ENCODE data around the gene RCVRN. TPM values are rescaled to one million over a fixed set of nuclear protein-coding genes. Genes with fewer than 3 reads are reported as not detected.
"Not testable (repeated sequence)": the region's sequence is repeated elsewhere in the genome, so short reads cannot be mapped to it uniquely, and the experiment has no call there.

Gene RCVRN
- total RNA-seq, 1 experiment from 2014 or later: 0.95 TPM

DNA sequence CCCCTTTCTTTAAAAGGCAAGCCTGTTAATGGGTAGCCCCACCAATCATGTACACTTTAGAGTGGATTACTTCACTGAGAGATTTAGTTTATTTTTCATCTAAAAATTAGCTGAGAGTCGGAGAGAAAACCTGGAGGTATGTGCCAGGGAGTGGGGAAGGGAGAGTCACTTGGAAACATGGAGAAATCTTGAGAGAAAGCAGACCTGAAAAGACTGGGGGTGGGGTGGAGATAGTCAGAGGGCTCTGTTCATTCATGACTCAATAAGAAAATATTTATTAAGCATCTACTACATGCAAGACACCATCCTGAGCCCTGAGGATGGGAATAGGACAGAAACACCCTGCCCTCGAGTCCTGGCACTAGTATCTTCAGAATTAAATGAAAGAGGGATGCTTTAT lies 27.4 kb upstream of the RCVRN start:
- Histone ChIP-seq H3K36me3 (no peaks in the 10 kb centered on the region), H3K4me1 (replicated peaks) (peaks cover 7% of the 10 kb centered on the region), H3K27me3 (replicated peaks) (no peaks in the 10 kb centered on the region), H3K4me3 (no peak overlapping the region), H3K27ac (no peak overlapping the region), H3K9me3 (replicated peaks) (no peaks in the 10 kb centered on the region)
- no peak for DNase-seq (ENCODE audit: low read depth in 1 of 2, low spot score in 2 of 2)

DNA sequence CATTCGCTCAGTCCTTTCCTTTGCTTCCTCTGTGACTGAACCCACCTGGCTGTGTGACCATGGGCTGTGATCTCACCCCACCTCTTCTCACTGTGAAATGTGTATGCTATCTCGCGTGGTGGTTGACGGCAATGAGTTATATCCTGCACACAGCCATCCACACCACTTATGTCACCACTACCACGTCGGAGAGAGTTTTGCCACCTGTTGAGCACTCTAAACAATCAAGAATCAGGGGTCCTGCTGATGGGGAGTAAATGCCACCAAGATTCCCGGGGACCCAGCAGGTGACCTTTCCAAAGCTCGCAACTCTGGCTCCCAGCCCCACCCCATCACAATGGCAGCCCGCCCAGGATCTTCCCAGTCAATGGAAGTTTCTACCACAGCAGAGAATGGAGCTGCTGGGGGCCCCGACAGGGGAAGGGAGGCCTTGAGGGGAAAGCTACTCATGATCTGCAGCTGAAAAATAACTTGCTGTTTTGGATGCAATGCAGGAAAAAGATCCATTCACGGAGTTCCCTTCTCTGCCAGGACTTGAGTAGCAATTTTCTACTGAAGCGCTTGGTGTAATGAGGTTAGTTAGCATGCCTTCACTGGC lies 26.2 kb upstream of the RCVRN start:
- no peak for DNase-seq (ENCODE audit: low read depth in 1 of 2, low spot score in 2 of 2)
- Histone ChIP-seq H3K4me3 (no peak overlapping the region), H3K36me3 (no peaks in the 10 kb centered on the region), H3K27me3 (replicated peaks) (no peaks in the 10 kb centered on the region), H3K4me1 (replicated peaks) (peaks cover 7% of the 10 kb centered on the region), H3K27ac (no peak overlapping the region), H3K9me3 (replicated peaks) (no peaks in the 10 kb centered on the region)

DNA sequence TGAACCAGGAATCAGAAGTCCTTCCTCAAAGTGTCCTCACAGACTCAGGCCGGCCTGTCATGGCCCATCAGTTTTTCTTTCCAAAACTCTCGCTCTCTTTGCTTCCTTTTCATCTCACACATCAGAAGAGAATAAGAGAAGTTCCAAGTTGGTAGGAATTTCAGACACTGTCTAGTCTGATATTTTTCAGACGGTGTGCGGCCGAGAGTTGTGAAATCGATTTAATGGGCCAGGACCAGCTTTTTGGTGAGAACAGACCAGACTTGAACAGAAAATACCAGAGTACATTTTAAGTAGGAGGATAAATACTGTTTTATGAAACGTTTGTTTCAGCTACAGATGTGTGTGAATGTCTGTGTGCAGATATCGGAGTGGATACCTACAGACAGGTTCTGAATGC lies 24.8 kb upstream of the RCVRN start:
- H3K27ac ChIP-seq: no peak overlapping the region
- DNase-seq (ENCODE audit: low read depth in 1 of 2, low spot score in 2 of 2): no peak
- H3K27me3 ChIP-seq (replicated peaks): no peaks in the 10 kb centered on the region
- no peak overlapping the region for H3K4me3 ChIP-seq
- H3K36me3 ChIP-seq: no peaks in the 10 kb centered on the region
- no peaks in the 10 kb centered on the region for H3K9me3 ChIP-seq (replicated peaks)
- peaks cover 7% of the 10 kb centered on the region for H3K4me1 ChIP-seq (replicated peaks)

DNA sequence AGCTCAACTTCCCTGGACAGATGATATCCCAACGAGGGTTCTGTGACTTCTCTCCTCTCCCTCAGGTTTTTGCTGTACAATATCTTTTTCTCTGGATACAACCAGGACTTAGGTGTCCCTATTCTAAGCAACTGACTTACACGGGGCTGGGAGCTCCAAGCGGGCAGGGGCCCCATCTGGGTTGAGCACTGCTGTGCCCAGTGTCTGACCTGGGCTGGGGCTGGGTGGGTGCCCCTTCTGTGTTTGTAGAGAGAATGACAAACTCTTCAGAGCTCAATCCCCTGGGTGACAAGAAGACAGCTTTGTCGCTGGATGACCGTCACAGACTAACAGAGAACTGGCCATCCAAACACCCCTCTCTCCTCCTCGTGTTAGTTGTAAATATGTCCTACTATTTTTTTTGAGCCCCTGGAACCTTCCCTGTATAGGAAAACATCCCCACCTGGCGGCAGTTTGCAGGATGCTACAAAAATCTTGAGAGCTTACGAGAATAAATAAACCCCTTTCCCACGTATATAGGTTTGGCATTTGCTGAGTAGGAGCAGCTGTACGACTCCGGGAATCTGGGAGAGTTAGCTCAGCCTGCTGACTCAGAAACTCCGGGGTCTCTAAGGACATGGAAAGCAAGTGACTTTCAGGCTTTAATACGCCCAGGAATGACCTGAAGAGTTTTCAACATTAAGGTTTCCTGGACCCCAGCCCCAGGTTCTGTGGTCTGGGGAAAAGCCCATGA lies 23.7 kb upstream of the RCVRN start:
- Histone ChIP-seq H3K9me3 (replicated peaks) (no peaks in the 10 kb centered on the region), H3K4me1 (replicated peaks) (peaks cover 7% of the 10 kb centered on the region), H3K27ac (no peak overlapping the region), H3K36me3 (no peaks in the 10 kb centered on the region), H3K4me3 (no peak overlapping the region), H3K27me3 (replicated peaks) (no peaks in the 10 kb centered on the region)
- DNase-seq (ENCODE audit: low read depth in 1 of 2, low spot score in 2 of 2): peak; percentile 67 to 72

DNA sequence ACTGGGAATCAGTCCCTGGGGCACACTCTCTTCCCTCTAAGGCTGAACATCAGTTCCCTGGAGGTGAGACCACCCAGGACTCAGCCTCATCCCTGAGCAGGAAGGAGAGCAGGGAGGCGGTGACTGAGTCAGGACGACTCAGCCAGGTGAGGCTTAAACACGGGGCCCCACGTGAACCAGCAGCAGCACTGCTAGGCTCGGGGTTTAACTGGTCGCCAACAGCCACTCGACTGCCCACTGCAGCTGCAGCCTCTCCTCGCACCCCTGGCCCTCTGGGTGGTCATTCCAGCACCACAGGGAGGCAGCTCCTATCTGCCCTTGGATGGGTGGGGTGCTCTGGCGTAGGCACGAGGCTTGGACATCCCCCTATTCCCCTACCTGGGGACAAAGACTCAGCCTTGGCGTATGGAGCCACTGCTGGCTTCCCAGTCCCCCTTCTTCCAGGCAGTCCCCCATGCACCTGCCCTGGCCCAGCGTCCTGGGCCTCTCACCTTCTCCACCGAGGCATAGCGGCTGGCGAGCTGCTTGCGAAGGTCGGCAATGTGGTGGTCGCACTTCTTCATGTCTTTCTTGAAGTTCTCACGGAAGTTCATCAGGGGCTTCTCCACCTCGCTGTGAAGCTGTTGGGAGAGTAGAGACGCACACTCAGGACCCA lies 21.2 kb upstream of the RCVRN start:
- Histone ChIP-seq H3K9me3 (replicated peaks) (no peaks in the 10 kb centered on the region), H3K4me1 (replicated peaks) (peaks cover 7% of the 10 kb centered on the region), H3K27me3 (replicated peaks) (no peaks in the 10 kb centered on the region), H3K36me3 (no peaks in the 10 kb centered on the region), H3K4me3 (no peak overlapping the region), H3K27ac (no peak overlapping the region)
- no peak for DNase-seq (ENCODE audit: low read depth in 1 of 2, low spot score in 2 of 2)

DNA sequence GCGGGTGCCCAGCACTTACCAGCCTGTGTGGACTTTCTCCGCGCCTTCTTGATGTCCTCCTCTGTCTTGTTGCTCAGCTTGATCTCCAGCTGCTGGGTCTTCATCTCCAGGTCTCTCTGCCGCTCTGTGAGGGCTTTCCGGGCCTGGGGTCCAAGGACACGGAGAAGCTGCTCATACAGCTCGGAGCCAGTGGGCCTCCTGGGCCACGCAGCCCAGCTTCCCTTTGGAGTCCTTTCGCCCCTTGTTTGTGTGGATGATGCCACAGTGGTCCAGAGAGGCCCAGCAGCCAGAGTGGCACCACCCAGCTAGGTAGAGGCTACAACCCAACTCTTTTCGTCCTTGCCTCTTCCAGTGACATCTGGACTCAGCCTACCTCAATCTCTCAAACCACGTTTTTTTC lies 20.4 kb upstream of the RCVRN start:
- Histone ChIP-seq H3K27ac (no peak overlapping the region), H3K4me1 (replicated peaks) (peaks cover 7% of the 10 kb centered on the region), H3K36me3 (no peaks in the 10 kb centered on the region), H3K27me3 (replicated peaks) (no peaks in the 10 kb centered on the region), H3K4me3 (no peak overlapping the region), H3K9me3 (replicated peaks) (no peaks in the 10 kb centered on the region)
- no peak for DNase-seq (ENCODE audit: low read depth in 1 of 2, low spot score in 2 of 2)

DNA sequence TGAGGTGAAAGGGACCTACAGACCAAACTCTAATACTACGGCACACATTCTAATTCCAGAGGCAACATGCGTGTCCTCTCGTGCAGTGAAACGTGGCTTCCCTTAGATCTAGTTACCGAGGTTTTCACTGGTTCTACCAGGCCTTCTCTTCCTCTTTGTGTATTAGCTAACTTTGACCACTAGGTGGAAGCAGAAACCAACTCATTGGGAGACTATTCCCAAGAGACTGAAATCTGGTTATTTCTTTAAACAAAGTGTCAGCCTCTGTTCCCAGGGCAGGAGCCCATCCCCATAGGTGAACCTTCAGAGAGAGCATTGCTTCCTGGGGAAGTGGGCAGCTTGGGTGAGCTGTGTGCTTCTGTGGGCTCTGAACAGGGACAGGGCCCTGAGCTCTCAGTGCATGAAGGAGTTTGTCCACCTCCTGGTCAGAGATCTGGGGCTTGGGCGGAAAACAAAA lies 19.7 kb upstream of the RCVRN start:
- Histone ChIP-seq H3K36me3 (no peaks in the 10 kb centered on the region), H3K4me1 (replicated peaks) (peaks cover 7% of the 10 kb centered on the region), H3K9me3 (replicated peaks) (no peaks in the 10 kb centered on the region), H3K4me3 (no peak overlapping the region), H3K27ac (no peak overlapping the region), H3K27me3 (replicated peaks) (no peaks in the 10 kb centered on the region)
- peak in 1 of 2 experiments; percentile 61 for DNase-seq (ENCODE audit: low read depth in 1 of 2, low spot score in 2 of 2)

DNA sequence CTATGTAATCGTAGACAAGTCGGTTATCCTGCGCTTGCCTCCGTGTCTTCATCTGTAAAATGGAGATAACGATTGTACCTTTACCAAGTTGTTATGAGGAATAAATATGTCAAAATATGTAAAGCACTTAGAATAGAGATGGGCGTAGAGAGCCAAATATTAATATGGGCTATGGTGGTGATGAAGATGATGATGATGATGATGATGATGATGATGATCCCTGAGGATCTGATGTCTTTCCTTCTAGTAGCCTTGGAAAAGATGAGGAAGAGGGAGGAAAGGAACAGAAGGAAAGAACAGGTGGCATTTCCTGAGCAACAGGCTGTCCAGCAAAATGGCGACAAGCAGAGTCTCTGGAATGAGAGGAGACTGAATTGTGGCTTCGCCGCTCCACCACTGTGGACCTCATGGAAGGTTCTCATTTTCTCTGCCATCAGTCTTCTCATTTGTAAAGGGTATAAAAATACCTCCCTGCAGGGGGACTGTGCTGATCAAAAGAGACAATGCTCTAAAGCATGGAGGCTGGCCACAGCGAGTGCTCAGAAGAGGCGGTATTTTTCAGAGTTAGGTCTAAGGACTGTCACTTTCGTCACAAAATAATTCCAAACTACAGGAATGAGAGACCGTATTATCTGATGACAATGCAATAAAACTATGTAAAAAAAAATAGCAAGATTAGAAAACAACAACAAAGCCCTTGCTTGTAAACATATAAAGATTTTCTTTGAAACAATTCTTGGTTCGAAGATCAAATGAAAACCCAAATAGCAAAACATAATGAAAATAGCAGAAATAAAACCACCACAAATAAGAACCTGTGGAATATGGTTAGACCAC lies 17.2 kb upstream of the RCVRN start:
- no peak overlapping the region for H3K27ac ChIP-seq
- H3K27me3 ChIP-seq (replicated peaks): no peaks in the 10 kb centered on the region
- H3K4me1 ChIP-seq (replicated peaks): no peaks in the 10 kb centered on the region
- no peaks in the 10 kb centered on the region for H3K36me3 ChIP-seq
- DNase-seq (ENCODE audit: low read depth in 1 of 2, low spot score in 2 of 2): no peak
- H3K9me3 ChIP-seq (replicated peaks): no peaks in the 10 kb centered on the region
- no peak overlapping the region for H3K4me3 ChIP-seq

DNA sequence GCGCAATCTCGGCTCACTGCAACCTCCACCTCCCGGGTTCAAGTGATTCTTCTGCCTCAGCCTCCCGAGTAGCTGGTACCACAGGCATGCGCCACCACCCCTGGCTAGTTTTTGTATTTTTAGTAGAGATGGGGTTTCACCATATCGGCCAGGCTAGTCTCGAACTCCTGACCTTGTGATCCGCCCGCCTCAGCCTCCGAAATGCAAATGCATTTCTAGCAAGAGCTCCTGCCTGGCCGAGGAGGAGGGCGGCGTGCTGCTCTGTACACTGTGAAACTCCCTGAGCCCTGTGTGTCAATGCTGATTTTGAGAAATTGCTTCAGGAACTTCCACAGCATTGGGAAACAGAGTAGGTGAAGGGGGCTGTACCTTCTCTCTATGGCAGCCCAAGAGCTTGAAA lies 16.1 kb upstream of the RCVRN start:
- H3K27me3 ChIP-seq (replicated peaks); H3K4me3 ChIP-seq; H3K27ac ChIP-seq; H3K9me3 ChIP-seq (replicated peaks); DNase-seq (ENCODE audit: low read depth in 1 of 2, low spot score in 2 of 2); H3K4me1 ChIP-seq (replicated peaks); H3K36me3 ChIP-seq: not testable (repeated sequence)

DNA sequence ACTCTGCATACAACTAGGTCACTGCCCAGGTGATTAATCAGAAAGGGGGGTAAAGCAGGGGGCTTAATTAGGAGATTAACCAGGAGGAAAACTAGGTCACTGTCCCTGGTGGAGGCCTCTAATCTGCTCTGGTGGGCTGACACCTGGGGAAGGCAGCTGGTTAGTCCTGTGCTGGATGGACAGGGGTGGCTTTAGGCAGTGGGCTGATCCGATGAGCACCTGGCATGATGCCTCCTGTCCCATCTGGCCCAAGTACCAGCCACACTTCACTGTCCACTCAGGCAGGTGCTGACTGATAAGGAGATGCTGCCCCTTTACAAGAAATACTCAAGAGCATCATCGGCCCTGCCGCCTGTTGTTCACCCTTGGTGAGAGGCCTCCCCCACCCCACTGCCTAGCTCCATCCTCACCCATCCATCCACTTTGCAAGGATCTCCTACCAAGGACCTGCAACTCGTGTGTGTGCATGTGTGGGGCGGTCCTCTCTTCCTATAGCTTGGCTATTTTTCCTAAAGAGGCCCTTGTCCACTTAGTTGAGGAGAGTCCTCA lies 13.8 kb upstream of the RCVRN start:
- Histone ChIP-seq H3K4me1 (replicated peaks) (no peaks in the 10 kb centered on the region), H3K27me3 (replicated peaks) (no peaks in the 10 kb centered on the region), H3K36me3 (no peaks in the 10 kb centered on the region), H3K27ac (no peak overlapping the region), H3K9me3 (replicated peaks) (no peaks in the 10 kb centered on the region), H3K4me3 (no peak overlapping the region)
- no peak for DNase-seq (ENCODE audit: low read depth in 1 of 2, low spot score in 2 of 2)

DNA sequence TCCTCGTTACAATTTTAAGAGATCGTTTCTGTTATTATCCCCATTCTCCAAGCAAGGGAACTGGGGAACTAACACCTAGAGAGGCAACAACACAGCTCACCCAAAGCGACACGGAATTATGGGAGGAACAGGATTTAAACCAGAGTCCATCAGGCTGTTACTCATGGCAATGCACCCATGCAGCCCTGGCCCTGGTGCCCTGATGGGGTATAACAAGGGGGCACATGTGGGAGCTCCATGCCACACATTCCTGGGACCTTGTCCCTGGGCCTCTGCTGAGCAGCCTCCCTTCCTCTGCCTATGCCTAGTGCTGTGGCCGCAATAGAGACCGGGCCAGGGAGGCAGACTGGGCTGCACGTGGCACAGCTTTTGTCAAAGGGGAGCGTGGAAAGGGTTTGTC lies 13.3 kb upstream of the RCVRN start:
- Histone ChIP-seq H3K9me3 (replicated peaks) (no peaks in the 10 kb centered on the region), H3K4me1 (replicated peaks) (no peaks in the 10 kb centered on the region), H3K27me3 (replicated peaks) (no peaks in the 10 kb centered on the region), H3K4me3 (no peak overlapping the region), H3K36me3 (no peaks in the 10 kb centered on the region), H3K27ac (no peak overlapping the region)
- no peak for DNase-seq (ENCODE audit: low read depth in 1 of 2, low spot score in 2 of 2)

DNA sequence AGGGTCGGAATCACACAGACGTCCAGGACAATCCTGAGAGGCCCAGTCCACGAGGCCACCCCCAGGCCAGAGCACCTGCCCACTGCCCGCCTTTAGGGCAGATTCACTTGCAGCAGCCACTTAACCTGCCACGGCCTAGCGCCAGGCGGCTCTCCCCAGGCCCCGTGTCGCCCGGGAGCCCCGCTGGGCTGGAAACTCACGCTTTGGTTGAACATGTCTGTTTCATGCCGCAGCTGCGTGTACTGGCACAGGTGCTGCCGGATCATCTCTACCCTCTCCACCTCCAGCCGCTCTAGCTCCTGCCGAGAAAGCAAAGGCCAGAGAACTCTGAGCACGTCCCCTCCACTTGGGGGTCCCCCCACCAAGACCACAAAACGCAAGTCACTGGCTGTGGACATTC lies 12.7 kb upstream of the RCVRN start:
- Histone ChIP-seq H3K27ac (no peak overlapping the region), H3K4me3 (no peak overlapping the region), H3K4me1 (replicated peaks) (no peaks in the 10 kb centered on the region), H3K36me3 (no peaks in the 10 kb centered on the region), H3K9me3 (replicated peaks) (no peaks in the 10 kb centered on the region), H3K27me3 (replicated peaks) (no peaks in the 10 kb centered on the region)
- DNase-seq (ENCODE audit: low read depth in 1 of 2, low spot score in 2 of 2): no peak

DNA sequence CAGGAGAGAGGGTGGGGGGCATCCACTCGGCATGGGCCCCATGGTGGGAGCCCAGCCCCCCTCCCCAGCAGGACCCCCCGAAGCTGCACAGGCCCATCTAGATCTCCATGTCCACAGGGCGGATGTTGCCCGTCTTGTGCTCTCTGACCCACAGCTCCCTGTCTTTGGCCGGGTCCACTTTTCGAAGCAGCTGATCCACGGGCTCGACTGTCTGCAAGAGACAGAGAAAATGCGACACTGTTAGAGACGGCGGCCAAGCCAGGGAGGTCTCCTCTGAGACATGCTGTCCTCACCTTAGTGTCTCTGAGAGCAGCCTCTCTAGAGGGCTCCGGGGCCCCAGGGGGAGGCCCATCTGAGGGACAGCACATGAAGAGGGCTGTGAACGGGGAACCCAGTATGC lies 12.1 kb upstream of the RCVRN start:
- H3K4me3 ChIP-seq: no peak overlapping the region
- H3K4me1 ChIP-seq (replicated peaks): no peaks in the 10 kb centered on the region
- no peaks in the 10 kb centered on the region for H3K36me3 ChIP-seq
- no peak for DNase-seq (ENCODE audit: low read depth in 1 of 2, low spot score in 2 of 2)
- no peak overlapping the region for H3K27ac ChIP-seq
- no peaks in the 10 kb centered on the region for H3K27me3 ChIP-seq (replicated peaks)
- no peaks in the 10 kb centered on the region for H3K9me3 ChIP-seq (replicated peaks)
